Mucosa of stomach (tissue), 1 donor: Measurements from ENCODE around the gene CYP27B1.

ENCODE experiments used
- H3K27me3 ChIP-seq: one replicate; pipeline ENCODE4 v1.7.0; 2013; ENCODE audit warnings: mild to moderate bottlenecking, low read length; ENCODE audit not compliant: control insufficient read depth, insufficient read depth
- H3K36me3 ChIP-seq: one replicate; pipeline ENCODE4 v1.7.0; 2013; ENCODE audit warnings: low read length; ENCODE audit not compliant: control insufficient read depth, insufficient read depth
- H3K4me1 ChIP-seq: one replicate; pipeline ENCODE4 v1.7.0; 2013; ENCODE audit warnings: mild to moderate bottlenecking, low read length; ENCODE audit not compliant: control insufficient read depth, insufficient read depth
- H3K4me3 ChIP-seq: one replicate; pipeline ENCODE4 v1.7.0; 2013; ENCODE audit warnings: low read length
- H3K9ac ChIP-seq: one replicate; pipeline ENCODE4 v1.7.0; 2013; ENCODE audit warnings: mild to moderate bottlenecking, low read length, moderate library complexity
- H3K9me3 ChIP-seq: one replicate; pipeline ENCODE4 v1.7.0; 2013; ENCODE audit warnings: mild to moderate bottlenecking, low read length, moderate library complexity; ENCODE audit not compliant: control insufficient read depth
- donor health status: Pancreatic carcinoma.

CYP27B1 gene, protein sequence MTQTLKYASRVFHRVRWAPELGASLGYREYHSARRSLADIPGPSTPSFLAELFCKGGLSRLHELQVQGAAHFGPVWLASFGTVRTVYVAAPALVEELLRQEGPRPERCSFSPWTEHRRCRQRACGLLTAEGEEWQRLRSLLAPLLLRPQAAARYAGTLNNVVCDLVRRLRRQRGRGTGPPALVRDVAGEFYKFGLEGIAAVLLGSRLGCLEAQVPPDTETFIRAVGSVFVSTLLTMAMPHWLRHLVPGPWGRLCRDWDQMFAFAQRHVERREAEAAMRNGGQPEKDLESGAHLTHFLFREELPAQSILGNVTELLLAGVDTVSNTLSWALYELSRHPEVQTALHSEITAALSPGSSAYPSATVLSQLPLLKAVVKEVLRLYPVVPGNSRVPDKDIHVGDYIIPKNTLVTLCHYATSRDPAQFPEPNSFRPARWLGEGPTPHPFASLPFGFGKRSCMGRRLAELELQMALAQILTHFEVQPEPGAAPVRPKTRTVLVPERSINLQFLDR

DNA sequence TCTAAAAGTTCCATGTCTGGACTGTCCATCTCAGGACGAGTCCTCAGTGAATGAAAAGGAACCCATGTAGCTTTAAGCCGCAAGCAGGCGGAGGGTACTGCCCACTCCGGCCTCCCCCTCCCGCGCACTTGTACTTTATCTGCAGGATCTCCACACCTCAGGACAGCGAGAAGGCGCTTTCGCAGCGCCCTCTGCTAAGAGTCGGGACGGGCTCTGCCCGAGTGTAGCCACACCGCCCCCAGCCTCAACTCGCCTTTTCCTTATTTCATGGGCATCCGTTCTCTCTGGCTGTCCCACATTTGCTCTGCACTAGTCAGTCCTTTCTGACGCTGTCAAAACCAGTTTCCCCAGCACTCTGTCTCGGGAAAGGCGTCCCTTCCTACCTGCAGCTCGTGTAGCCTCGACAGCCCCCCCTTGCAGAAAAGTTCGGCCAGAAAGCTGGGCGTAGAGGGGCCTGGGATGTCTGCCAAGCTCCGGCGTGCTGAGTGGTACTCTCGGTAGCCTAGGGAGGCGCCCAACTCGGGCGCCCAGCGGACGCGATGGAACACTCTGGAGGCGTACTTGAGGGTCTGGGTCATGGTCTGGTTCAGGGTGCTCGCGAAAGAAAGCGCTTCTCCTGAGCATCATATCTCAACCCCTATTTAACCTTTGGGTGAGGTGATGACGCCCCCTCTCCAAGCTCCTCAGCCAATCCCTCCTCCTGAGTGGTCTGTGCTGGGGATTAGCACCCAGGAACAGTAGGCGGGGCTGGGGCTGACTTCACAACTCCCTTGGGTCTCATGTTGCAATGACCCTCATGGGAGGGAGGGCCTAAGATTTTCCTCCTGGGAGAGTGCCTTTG is at the start of gene CYP27B1:
Gene CYP27B1 (minus strand): TSS at position 615 of the 841 bp plus-strand sequence. CDS start 37 bp downstream, at position 578.
- Histone ChIP-seq H3K9me3 (no peaks in the 10 kb centered on the region), H3K4me1 (peaks cover 28% of the 10 kb centered on the region), H3K9ac (no peak within 1 kb of the TSS), H3K36me3 (no peaks in the 10 kb centered on the region), H3K27me3 (peaks cover 40% of the 10 kb centered on the region), H3K4me3 (no peak within 1 kb of the TSS)

DNA sequence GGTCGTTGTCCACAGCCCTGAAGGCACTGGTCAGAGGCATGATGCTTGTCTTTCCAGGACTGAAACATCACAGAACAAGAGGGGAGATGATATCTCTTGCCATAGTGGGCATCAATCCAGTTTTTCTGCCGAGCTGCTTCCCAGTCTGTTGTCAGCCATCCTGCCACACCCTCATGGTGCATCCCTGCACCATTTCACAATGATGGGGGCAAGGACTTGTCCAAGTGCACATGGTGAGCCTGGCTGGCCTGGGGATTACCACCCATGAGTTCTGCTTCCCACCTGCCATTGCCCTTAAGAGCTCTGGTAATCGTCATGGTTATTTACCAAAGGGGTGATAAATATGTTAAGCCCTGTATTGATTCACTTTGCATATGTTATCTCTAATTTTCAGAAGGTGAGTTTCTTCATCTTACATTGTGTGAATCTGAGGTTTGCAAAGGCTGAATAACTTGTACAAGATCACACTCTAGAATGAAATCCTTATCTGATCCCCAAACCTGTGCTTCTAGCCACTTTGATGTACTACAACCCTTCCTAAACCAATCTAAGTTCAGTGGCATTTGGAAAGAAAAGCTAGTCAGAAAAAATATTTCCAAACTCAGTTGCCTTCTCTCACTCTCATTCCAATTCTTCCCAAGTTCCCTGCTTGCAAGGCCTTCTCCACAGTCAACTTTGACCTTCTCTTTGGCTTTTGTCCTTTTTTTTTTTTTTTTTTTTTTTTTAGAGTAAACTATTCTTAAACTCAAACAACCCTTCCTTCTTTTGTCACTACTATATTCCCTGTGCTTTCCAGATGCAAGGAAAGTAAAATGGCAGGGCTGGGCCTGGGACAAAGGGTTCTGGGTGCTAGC is 49.4 kb upstream of the CYP27B1 start:
- Histone ChIP-seq H3K4me1 (peaks cover 29% of the 10 kb centered on the region), H3K9ac (no peak overlapping the region), H3K9me3 (no peaks in the 10 kb centered on the region), H3K27me3 (no peaks in the 10 kb centered on the region), H3K4me3 (no peak overlapping the region), H3K36me3 (no peaks in the 10 kb centered on the region)

DNA sequence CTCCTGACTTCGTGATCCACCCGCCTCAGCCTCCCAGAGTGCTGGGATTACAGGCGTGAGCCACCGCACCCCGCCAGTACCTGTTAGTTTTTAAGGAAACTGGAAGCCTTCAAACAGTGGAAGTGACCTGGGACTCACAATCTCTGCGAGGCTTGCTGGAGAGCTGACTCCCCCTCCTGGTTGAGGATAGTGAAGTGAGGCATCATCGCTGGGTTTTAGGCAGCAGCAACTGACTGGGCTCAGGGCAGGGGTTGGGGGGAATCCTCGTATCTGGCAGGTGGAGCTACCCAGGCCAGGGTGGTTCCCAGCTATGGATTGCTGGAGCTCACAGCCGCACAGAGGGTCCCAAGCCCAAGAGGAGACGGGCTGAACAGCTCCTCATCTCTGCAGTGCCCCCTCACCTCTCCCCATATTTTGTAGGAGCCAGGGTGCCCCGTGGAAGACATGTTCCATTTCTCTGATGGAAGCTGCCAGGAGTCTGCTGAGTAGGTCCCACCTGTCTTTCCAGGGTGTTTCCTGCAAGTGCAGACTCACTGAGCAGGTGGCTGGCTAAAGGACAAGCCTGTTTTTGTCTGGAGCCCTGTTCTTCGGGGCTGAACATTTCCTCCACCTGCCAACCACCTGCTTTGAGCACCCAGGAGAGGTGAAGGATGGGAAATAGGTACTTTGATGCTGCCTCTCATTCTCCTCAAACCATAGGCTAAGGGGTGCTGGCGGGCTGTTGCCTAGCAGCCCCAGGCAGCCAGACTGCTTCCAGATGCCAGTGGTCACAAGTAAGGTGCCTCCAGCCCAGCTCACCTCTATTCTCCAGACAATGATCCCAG is 48.5 kb upstream of the CYP27B1 start:
- H3K4me3 ChIP-seq, result no peak overlapping the region
- no peaks in the 10 kb centered on the region for H3K36me3 ChIP-seq
- H3K9me3 ChIP-seq, result no peaks in the 10 kb centered on the region
- no peaks in the 10 kb centered on the region for H3K27me3 ChIP-seq
- no peak overlapping the region for H3K9ac ChIP-seq
- H3K4me1 ChIP-seq, result peaks cover 35% of the 10 kb centered on the region

DNA sequence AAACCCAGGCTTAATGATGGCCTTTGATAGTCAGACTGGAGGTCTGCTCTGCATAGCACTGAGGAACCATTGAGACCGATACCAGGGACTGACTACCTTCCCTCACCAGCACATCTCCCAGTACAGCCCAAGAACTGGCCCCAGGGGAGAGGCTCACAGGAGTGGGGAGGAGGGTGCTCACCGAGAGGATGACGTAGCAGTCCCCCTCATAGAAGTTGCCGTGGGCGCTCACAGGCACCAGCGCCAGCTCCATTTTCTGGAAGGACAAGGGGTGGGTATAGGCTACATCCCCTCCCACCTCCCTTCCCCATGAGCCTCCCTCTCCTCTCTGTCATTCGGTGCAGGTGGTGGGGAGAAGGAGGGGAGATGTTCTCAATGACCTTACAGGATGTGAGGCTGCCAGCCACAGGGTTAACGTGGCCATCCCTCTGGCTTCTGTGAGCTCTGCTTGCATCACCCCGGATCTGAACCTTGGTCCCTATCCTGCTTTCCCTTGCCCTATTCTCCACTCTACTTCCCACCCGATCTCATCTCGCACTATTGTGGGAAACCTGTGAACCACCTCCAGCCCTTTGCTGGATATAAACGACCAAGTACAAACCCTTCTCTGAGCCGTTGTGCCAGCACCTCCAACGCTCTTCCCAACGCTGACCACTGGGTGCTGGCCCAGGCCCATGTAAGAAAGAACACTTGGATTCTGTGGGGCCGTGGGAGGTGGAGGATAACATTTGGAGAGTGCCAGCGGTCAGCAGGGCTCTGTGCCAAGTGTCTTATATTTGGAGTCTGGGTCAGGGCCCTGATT is 47.3 kb upstream of the CYP27B1 start:
- Histone ChIP-seq H3K9ac (no peak overlapping the region), H3K4me1 (peaks cover 36% of the 10 kb centered on the region), H3K27me3 (no peaks in the 10 kb centered on the region), H3K4me3 (no peak overlapping the region), H3K9me3 (no peaks in the 10 kb centered on the region), H3K36me3 (peaks cover 4% of the 10 kb centered on the region)

DNA sequence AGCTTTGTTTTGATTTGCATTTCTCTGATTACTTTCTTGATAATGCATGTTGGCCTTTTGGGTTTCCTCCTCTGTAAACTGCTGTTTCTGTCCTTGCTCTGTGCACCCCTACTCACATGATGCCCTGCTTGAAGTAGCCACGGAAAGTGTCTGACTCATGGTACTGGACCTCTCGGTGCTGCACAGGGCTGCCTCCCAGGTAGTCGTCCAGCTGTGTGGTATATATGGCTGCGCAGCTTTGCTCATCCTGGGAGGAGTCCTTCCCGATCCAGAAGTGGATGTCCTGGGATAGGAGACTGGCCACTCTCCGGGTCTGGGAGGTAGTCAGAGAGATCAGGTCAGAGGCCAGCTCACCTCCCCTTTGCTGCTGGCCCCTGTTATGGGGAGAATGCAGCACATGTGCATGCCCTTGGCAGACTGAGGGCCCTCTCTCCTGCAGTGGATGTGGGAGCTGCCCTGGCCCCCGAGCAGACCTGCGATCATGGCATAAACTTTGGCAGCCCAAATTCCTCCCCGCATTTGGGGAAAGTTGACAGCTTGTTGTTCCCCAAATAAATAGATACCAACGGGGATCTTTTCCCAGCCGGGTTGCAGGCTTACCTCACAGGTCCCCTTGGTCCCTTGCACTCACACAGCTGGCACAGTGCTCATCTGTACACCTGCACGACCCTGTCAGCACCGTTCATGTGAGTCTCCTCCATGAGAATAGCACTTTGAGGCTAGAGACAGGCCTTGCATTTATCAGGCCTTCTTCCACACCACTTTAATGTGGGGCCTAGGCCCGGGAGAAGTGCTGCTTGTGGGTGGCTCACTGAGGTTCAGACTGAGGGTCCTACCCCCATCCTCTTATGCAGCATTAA is 46.5 kb upstream of the CYP27B1 start:
- Histone ChIP-seq H3K9ac (no peak overlapping the region), H3K9me3 (no peaks in the 10 kb centered on the region), H3K4me3 (no peak overlapping the region), H3K27me3 (no peaks in the 10 kb centered on the region), H3K4me1 (peaks cover 36% of the 10 kb centered on the region), H3K36me3 (peaks cover 4% of the 10 kb centered on the region)

DNA sequence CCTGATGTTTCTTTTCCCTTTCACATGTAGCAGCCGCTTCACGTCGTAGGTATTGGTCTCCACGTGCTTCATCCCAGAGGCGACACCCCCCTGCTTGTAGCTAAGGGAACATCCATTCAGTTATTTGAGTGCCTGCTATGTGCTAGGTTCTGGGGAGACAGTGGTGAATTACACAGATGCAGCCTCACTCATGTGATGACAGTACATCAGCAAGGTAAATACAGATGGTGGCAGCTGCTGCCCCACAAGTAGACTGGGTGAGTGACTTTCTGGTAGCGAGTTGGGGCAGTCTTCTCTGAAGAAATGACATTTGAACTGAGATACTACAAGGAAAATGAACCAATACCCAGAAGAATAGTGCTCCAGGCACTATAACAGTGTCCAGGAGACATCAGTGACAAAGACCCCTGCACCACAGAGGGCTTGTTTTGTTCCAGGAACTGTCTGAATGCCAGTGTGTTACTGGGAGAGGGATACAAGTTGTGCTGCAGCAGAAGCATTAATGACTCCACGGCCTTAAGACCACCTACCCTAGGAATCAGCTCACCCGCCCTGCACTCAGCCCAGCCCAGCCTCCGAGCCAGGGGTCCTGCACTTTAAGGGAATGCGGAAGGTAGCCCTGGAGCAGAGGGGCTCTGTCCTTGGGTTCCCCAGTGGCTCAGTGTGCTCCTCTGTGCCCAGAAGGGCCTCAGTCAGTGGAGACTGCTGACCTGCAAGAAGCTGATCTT is 44.3 kb upstream of the CYP27B1 start:
- Histone ChIP-seq H3K36me3 (peaks cover 4% of the 10 kb centered on the region), H3K9ac (no peak overlapping the region), H3K27me3 (no peaks in the 10 kb centered on the region), H3K9me3 (no peaks in the 10 kb centered on the region), H3K4me1 (peaks cover 22% of the 10 kb centered on the region), H3K4me3 (no peak overlapping the region)

DNA sequence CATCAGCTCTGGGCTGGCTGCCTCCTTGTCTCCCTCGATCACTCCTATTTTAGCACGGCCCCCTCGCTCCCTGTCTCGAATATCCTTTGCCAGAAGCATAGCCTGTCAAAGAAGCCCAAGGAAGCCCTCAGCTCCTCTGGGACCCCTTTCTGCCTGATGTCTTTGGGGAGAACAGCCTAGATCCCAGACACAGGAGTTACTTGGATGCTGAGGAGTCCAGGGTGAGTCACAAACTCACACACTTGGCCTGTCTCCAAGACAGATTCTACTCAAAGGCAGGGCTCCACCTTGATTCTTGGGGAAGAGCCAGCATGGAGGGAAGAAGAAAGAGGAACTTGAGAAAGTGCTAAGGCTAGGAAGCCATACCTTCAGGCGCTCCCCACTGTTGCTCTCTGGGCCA is 43.6 kb upstream of the CYP27B1 start:
- Histone ChIP-seq H3K27me3 (no peaks in the 10 kb centered on the region), H3K9me3 (no peaks in the 10 kb centered on the region), H3K9ac (no peak overlapping the region), H3K4me1 (peaks cover 16% of the 10 kb centered on the region), H3K4me3 (no peak overlapping the region), H3K36me3 (peaks cover 4% of the 10 kb centered on the region)

DNA sequence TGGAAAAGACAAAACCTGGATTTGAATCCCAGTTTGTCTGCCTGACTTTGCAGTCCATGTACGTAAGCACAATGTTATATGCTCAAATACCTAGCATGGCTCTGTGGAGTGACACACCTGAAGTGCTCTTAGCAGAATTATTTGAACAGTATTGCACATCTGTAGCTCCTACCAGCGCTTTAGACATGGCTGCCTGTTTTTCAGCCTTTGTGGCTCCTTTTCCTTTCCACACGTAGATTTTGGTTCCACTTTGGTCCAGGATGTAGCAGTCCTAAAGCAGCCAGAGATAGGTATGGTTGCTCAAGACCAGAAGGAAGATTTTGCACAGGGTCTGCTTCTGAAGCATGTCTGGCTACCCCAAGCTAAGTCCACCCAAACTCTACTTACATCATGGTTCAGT is 42.5 kb upstream of the CYP27B1 start:
- H3K9ac ChIP-seq, result no peak overlapping the region
- H3K27me3 ChIP-seq, result no peaks in the 10 kb centered on the region
- H3K9me3 ChIP-seq, result no peaks in the 10 kb centered on the region
- peaks cover 4% of the 10 kb centered on the region for H3K36me3 ChIP-seq
- H3K4me3 ChIP-seq, result no peak overlapping the region
- peaks cover 16% of the 10 kb centered on the region for H3K4me1 ChIP-seq

DNA sequence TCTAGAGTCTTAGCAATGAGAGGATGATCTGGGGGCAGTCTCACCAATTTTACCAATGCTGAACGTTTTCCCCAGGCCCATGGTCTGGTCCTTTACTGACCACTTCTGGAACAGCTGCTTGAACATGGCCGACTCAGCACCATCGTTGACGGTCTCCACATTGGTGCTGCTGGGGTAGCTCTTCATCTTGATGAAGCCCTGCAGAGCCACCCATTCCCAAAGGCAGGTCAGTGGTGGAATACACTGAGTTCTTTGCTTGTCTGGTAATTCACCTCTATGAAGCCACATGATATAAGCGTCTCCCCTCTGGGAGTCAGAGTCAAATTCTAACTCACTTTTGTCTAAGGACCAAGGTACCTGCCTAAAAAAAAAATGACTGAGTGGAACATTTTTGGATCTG is 41.5 kb upstream of the CYP27B1 start:
- no peaks in the 10 kb centered on the region for H3K9me3 ChIP-seq
- H3K9ac ChIP-seq, result no peak overlapping the region
- peaks cover 20% of the 10 kb centered on the region for H3K4me1 ChIP-seq
- H3K27me3 ChIP-seq, result no peaks in the 10 kb centered on the region
- no peak overlapping the region for H3K4me3 ChIP-seq
- H3K36me3 ChIP-seq, result peaks cover 4% of the 10 kb centered on the region
